Measurements from ENCODE around the gene ARHGAP24.

Gene ARHGAP24

DNA sequence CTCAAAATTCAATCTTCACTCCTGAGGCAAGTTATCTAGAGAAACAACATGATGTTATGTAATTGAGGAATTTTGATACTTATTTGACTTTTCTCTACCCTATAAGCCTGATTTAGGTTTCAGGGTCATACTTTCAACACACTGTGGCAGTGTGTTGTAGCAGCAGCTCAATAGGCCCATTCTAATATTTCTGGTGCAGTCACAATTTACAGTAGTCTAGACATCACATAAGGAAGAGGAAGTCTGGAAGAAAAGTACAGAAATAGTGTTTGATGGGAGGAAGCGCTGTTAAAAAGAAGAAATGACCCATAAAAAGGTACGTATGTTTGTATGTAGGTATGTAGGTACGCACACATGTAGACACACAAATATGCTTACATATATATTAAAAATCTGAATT is 194.3 kb downstream of the ARHGAP24 start:
- TF ChIP-seq, protein P1, sequence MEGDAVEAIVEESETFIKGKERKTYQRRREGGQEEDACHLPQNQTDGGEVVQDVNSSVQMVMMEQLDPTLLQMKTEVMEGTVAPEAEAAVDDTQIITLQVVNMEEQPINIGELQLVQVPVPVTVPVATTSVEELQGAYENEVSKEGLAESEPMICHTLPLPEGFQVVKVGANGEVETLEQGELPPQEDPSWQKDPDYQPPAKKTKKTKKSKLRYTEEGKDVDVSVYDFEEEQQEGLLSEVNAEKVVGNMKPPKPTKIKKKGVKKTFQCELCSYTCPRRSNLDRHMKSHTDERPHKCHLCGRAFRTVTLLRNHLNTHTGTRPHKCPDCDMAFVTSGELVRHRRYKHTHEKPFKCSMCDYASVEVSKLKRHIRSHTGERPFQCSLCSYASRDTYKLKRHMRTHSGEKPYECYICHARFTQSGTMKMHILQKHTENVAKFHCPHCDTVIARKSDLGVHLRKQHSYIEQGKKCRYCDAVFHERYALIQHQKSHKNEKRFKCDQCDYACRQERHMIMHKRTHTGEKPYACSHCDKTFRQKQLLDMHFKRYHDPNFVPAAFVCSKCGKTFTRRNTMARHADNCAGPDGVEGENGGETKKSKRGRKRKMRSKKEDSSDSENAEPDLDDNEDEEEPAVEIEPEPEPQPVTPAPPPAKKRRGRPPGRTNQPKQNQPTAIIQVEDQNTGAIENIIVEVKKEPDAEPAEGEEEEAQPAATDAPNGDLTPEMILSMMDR (IDR thresholded peaks at IDR 0.05; ENCODE audit: borderline replicate concordance, control extremely low read depth, extremely low read depth, insufficient read depth, missing control alignments): no peak
- no peak for DNase-seq (ENCODE audit: low spot score)
- in situ Hi-C loops (cut with MboI; ENCODE audit: low sequenced_read_pairs, unreplicated experiment): no loop called here

DNA sequence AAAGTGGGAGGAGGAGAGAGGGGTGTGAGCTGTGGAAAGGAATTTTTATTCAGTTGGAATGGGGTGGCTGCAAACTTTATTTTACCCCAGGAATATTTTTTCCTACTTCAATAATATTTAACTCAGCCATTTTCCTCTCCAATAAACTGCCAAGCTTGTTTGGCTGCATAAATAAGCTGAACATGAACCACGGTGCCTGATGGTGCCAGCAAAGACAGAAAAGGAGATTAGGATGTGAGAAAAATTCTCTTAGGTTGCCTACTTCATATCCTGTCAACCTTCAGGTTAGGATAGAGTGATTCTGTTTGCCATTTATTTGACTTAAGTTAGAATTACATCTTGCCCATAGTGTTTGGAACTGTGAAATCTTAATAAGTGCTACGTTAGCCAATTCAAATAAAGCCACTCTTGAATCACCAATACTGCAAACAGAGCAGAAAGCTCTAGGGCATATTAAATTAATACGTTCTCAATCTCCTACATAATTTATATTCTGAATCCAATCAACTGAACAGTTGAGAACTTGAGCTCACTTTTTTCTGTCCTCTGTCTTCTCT is 195.1 kb downstream of the ARHGAP24 start:
- in situ Hi-C loops (cut with MboI; ENCODE audit: low sequenced_read_pairs, unreplicated experiment): no loop called here
- TF ChIP-seq, protein P1 (IDR thresholded peaks at IDR 0.05; ENCODE audit: borderline replicate concordance, control extremely low read depth, extremely low read depth, insufficient read depth, missing control alignments): no peak
- DNase-seq (ENCODE audit: low spot score): no peak

DNA sequence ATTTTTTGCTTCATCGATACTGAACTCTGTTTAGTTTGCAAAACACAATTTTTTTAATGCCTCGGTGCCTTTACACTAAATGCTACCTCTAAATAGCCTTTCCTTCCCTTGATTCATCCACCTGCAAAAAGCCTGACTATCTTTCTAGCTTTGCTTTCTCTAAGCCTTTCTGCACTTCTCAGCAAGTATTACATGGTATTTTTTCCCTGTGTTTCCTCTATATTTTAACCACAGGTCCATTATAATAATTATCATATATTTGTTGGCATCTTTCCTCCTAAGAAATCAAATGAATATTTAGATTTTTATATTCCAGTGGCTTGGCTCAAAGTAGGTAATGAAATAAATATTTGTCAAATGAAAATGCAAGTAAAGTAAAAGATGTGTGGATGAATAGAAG is 196.2 kb downstream of the ARHGAP24 start:
- no peak for DNase-seq (ENCODE audit: low spot score)
- TF ChIP-seq, protein P1 (IDR thresholded peaks at IDR 0.05; ENCODE audit: borderline replicate concordance, control extremely low read depth, extremely low read depth, insufficient read depth, missing control alignments): no peak

DNA sequence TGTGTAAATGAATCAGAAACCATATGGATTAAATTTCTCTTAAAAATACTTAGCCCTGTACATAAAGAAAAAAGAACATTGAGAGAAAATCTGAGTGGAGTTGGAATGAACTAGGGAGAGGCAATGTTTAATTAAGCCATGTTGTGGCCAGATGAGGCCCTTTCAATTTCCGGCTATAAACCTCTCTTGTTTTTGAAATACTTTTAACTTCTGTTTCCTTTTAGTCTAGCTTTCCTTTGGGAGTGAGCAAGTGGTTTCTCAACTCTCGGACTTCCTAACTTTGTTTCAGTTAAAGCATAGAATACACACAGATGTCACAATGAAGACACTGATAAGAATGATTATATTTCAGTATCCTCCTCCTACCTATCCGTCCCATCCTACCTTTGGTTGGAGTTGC is 197.2 kb downstream of the ARHGAP24 start:
- in situ Hi-C loops (cut with MboI; ENCODE audit: low sequenced_read_pairs, unreplicated experiment): no loop called here
- TF ChIP-seq, protein P1 (IDR thresholded peaks at IDR 0.05; ENCODE audit: borderline replicate concordance, control extremely low read depth, extremely low read depth, insufficient read depth, missing control alignments): no peak
- no peak for DNase-seq (ENCODE audit: low spot score)

More for the DNA sequence above, 196.2 kb downstream of the ARHGAP24 start:
- in situ Hi-C loops (cut with MboI; ENCODE audit: low sequenced_read_pairs, unreplicated experiment): no loop called here

DNA sequence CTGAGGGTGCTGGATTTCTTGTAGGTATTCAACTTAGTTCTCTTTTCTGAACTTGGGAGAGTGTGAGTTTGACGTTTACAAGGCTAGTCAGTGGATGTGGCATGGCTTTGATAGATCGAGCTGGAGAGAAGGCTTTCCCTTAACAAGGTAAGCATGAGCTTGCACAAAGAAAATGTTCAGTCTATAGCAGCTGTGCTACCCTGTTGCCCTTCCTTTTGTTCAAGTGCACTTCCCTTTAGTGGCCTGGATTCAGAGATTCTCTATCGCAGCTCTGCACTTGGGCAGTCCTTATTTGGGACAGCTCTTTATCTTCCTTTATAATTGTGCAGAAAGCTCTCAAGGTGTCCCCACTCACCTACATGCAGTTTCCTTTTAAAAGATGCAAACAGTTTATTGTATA is 198.0 kb downstream of the ARHGAP24 start:
- DNase-seq (ENCODE audit: low spot score): no peak
- in situ Hi-C loops (cut with MboI; ENCODE audit: low sequenced_read_pairs, unreplicated experiment): no loop called here
- TF ChIP-seq, protein P1 (IDR thresholded peaks at IDR 0.05; ENCODE audit: borderline replicate concordance, control extremely low read depth, extremely low read depth, insufficient read depth, missing control alignments): no peak

DNA sequence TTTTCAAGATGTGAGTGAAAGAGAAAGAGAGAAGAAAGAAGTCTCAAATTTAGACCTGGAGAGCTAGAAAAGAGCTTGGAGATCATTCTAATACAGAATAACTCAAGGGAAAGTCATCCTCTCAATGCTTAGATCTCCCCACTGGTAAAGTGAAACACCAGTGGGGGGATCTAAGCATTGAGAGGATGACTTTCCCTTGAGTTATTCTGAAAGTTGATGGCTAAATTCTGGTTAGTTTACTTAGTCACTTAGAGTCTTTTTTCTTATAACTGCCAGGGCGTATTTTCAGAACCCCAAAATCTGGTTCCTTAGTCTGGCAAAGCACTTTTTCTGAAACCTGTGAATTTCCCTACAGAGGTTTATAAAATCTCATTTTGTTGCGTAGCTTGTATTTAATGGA is 198.6 kb downstream of the ARHGAP24 start:
- in situ Hi-C loops (cut with MboI; ENCODE audit: low sequenced_read_pairs, unreplicated experiment): no loop called here
- TF ChIP-seq, protein P1 (IDR thresholded peaks at IDR 0.05; ENCODE audit: borderline replicate concordance, control extremely low read depth, extremely low read depth, insufficient read depth, missing control alignments): no peak
- no peak for DNase-seq (ENCODE audit: low spot score)

Measured in GM13976 (cell line).